Endothelial cell of umbilical vein (primary cell): ENCODE results near the gene DMD.

Experiments
- CTCF ChIP-seq, 2 donors: IDR thresholded peaks; 1 replicate in 1 of 2; 2 replicates in 1 of 2; pipeline ENCODE4 v1.5.1; 2011; ENCODE audit warnings: low read length in 2 of 2, mild to moderate bottlenecking in 2 of 2, moderate library complexity in 2 of 2, control low read depth in 1 of 2, inconsistent platforms in 1 of 2, low read depth in 1 of 2; ENCODE audit not compliant: insufficient read depth in 1 of 2; ENCODE audit errors: extremely low read depth in 1 of 2
- EZH2 ChIP-seq: IDR thresholded peaks from 2 replicates; pipeline ENCODE4 v1.6.1; 2012; ENCODE audit warnings: borderline replicate concordance, low read depth, mild to moderate bottlenecking, moderate library complexity, low read length, inconsistent platforms; ENCODE audit not compliant: severe bottlenecking
- POLR2A ChIP-seq: IDR thresholded peaks from 2 replicates; pipeline ENCODE4 v1.6.1; 2012; ENCODE audit warnings: low read depth, mild to moderate bottlenecking, control low read depth, low read length

GRCh38 chrX:31516527-31516926, 1694.8 kb downstream of the DMD start:
- no peak for TF ChIP-seq CTCF (IDR thresholded peaks at IDR 0.05; ENCODE audit: extremely low read depth in 1 of 2, insufficient read depth in 1 of 2, low read depth in 1 of 2, low read length in 2 of 2)
- no peak for TF ChIP-seq EZH2
- no peak for TF ChIP-seq POLR2A
